PFSK-1 (cell line): ENCODE measurements around the gene OBI1.

ENCODE experiments used
- POLR2AphosphoS5 ChIP-seq: IDR thresholded peaks from 2 replicates; pipeline ENCODE4 v1.6.1; 2012; ENCODE audit warnings: low read depth, mild to moderate bottlenecking, control low read depth, low read length, moderate library complexity
- SIN3A ChIP-seq: IDR thresholded peaks from 2 replicates; pipeline ENCODE4 v1.6.1; 2012; ENCODE audit warnings: mild to moderate bottlenecking, low read length, moderate library complexity, borderline replicate concordance; ENCODE audit not compliant: insufficient read depth
- TAF1 ChIP-seq: IDR thresholded peaks from 2 replicates; pipeline ENCODE4 v1.6.1; 2012; ENCODE audit warnings: low read length, control low read depth, borderline replicate concordance; ENCODE audit not compliant: insufficient read depth
- TF ChIP-seq, protein P1 (sequence below), 2 experiments: IDR thresholded peaks; 2 replicates each; pipeline versions ENCODE4 v1.6.1 to v1.8.0; 2011 to 2012; ENCODE audit warnings: low read depth in 2 of 2, low read length in 2 of 2, control low read depth in 1 of 2, inconsistent platforms in 1 of 2, mild to moderate bottlenecking in 1 of 2, moderate library complexity in 1 of 2; ENCODE audit not compliant: insufficient read depth in 1 of 2

DNA sequence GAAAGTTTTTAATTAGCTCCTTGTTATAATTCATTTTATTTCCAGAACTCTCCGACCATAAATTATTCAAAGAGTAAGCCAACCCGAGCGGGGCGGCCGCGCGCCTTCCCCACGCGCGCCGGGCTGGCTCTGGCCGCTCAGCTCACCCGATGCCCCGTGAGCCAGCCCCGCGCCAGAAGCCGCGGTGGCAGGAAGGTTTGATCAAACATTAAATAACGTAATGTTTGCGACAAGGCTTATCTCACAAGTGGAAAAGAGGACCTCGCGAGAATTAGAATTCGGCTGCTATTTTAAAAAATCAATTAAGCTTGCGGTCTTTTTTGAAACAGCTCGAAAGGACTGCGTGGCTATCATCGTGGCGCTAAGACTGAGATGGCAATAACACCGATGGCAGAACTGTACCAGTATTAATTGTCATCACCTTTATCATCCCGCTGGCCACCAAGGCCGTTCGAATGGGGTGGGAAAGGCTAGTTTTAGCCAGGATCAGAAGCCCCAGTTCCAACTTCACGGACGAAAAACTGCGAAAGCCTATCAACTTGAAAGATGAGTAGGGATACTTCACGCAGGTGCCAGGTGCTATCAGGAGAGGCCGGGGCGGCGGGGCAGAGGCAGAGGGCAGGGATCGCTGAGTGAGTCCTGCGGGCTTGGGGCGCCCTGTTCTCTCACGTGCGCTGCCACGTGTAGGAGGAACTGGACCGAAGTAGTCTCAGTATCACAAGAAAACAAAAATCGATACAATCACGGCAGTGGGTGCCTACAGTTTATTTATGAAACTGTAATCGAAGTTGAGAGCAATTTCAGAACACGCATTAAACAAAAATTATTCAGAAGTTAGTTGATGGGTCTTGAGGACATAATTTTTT lies 62.0 kb downstream of the OBI1 start:
- TF ChIP-seq POLR2AphosphoS5 (no peak), TAF1 (no peak), SIN3A (no peak)
- TF ChIP-seq, protein P1, sequence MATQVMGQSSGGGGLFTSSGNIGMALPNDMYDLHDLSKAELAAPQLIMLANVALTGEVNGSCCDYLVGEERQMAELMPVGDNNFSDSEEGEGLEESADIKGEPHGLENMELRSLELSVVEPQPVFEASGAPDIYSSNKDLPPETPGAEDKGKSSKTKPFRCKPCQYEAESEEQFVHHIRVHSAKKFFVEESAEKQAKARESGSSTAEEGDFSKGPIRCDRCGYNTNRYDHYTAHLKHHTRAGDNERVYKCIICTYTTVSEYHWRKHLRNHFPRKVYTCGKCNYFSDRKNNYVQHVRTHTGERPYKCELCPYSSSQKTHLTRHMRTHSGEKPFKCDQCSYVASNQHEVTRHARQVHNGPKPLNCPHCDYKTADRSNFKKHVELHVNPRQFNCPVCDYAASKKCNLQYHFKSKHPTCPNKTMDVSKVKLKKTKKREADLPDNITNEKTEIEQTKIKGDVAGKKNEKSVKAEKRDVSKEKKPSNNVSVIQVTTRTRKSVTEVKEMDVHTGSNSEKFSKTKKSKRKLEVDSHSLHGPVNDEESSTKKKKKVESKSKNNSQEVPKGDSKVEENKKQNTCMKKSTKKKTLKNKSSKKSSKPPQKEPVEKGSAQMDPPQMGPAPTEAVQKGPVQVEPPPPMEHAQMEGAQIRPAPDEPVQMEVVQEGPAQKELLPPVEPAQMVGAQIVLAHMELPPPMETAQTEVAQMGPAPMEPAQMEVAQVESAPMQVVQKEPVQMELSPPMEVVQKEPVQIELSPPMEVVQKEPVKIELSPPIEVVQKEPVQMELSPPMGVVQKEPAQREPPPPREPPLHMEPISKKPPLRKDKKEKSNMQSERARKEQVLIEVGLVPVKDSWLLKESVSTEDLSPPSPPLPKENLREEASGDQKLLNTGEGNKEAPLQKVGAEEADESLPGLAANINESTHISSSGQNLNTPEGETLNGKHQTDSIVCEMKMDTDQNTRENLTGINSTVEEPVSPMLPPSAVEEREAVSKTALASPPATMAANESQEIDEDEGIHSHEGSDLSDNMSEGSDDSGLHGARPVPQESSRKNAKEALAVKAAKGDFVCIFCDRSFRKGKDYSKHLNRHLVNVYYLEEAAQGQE (IDR thresholded peaks at IDR 0.05; ENCODE audit: insufficient read depth in 1 of 2, low read depth in 2 of 2, low read length in 2 of 2), result no peak
